ENCODE results near the gene DHRS7B. TPM values are rescaled to one million over a fixed set of nuclear protein-coding genes. Genes with fewer than 3 reads are reported as not detected.
"Not testable (repeated sequence)": the region's sequence is repeated elsewhere in the genome, so short reads cannot be mapped to it uniquely, and the experiment has no call there.

Gene DHRS7B
- total RNA-seq, 4 donors from 2014 or later: 18.8 to 32.4 (median 22.3) TPM

DNA sequence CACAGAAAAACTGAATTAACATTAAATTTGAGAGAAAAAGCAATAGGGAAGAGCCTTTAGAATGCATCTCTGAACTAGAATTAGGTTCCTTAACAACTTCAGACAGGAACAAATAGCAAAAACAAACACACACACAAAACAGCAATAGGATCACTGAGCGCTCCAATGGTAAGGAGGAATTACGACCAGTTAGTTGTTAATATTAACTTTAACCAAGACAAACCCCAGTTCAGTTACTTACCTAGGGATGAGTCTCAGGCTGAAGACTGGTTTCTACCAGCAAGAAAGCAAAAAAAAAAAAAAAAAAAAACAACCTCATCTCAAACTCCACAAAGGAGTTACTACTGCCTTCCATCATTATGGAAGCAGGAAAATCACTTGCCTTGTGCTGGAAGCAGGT lies 14.6 kb downstream of the DHRS7B start:
- H3K9me3 ChIP-seq: peaks cover 0 to 5% (median 4%) of the 10 kb centered on the region in 3 donors
- no peaks in the 10 kb centered on the region for H3K27me3 ChIP-seq
- H3K4me3 ChIP-seq: no peak overlapping the region
- TF ChIP-seq CTCF (IDR thresholded peaks at IDR 0.05) (no peak), POLR2A (IDR thresholded peaks at IDR 0.05) (no peak)
- no peak overlapping the region for H3K27ac ChIP-seq
- intact Hi-C loops (cut with DNase I): no loop called here
- no peak for DNase-seq
- no peaks in the 10 kb centered on the region for H3K36me3 ChIP-seq
- WGBS, 2 donors: 82 to 95% methylated on average over 2 of the region's 2 CpGs
- no peaks in the 10 kb centered on the region for H3K4me1 ChIP-seq

- WGBS, 2 donors: 86 to 89% methylated on average over 12 of the region's 12 CpGs
- H3K4me3 ChIP-seq; H3K27me3 ChIP-seq; H3K9me3 ChIP-seq; DNase-seq; H3K36me3 ChIP-seq; H3K27ac ChIP-seq; H3K4me1 ChIP-seq; intact Hi-C loops (cut with DNase I): not testable (repeated sequence)
Observed at GRCh38 chr17:21142065-21142464, 15.3 kb downstream of the DHRS7B start.

GRCh38 chr17:21143695-21144094 lies 16.9 kb downstream of the DHRS7B start:
- Histone ChIP-seq H3K4me3 (no peak overlapping the region), H3K27ac (no peak overlapping the region), H3K27me3 (no peaks in the 10 kb centered on the region), H3K36me3 (peaks cover 0 to 6% (median 0%) of the 10 kb centered on the region in 3 donors), H3K9me3 (peaks cover 0 to 3% (median 0%) of the 10 kb centered on the region in 3 donors), H3K4me1 (no peaks in the 10 kb centered on the region)
- whole genome bisulfite sequencing, 2 donors: 83 to 85% methylated on average over 3 of the region's 3 CpGs
- DNase-seq: no peak
- TF ChIP-seq CTCF (IDR thresholded peaks at IDR 0.05) (no peak), POLR2A (IDR thresholded peaks at IDR 0.05) (no peak)
- intact Hi-C loops (cut with DNase I): no loop called here

GRCh38 chr17:21144299-21144698 lies 17.5 kb downstream of the DHRS7B start:
- H3K36me3 ChIP-seq; intact Hi-C loops (cut with DNase I); H3K27me3 ChIP-seq; H3K27ac ChIP-seq; H3K4me3 ChIP-seq; H3K4me1 ChIP-seq; DNase-seq; H3K9me3 ChIP-seq: not testable (repeated sequence)
- 62 to 75% methylated on average over 3 of the region's 3 CpGs for WGBS, 2 donors

DNA sequence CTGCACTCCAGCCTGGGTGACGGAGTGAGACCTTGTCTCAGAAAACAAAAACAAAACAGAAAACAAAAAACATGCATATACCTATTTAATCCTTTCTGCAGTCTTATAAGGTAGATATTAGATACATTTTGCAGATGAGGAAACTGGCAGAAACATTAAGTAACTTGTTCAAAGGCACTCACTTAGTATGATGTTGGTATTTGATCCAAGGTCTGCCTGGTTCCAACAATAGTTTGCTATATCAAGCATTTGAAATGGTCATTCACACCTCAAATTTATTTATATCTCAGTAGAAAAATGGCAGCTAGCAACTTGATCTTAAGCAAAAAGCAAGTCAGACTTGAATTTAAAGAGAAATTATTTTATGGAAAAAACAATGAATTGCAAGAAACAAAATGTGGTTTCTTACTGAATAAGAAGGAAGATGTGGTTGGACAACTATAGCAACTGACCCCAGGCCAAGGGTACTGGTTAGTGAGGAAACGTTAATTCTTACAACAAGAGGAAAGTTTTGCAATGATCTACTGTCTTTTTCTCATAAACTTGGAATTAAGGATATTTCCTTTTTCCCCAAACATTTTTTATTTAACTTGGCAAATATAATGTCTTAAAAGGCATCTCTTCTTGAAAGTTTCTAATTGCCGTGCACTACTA lies 19.7 kb downstream of the DHRS7B start:
- WGBS, 2 donors: 70 to 84% methylated on average over 3 of the region's 3 CpGs
- TF ChIP-seq POLR2A (IDR thresholded peaks at IDR 0.05) (no peak), CTCF (IDR thresholded peaks at IDR 0.05) (no peak)
- Histone ChIP-seq H3K36me3 (peaks cover 0 to 6% (median 0%) of the 10 kb centered on the region in 3 donors), H3K27me3 (no peaks in the 10 kb centered on the region), H3K4me1 (no peaks in the 10 kb centered on the region), H3K27ac (no peak overlapping the region), H3K9me3 (peaks cover 0 to 3% (median 0%) of the 10 kb centered on the region in 3 donors), H3K4me3 (no peak overlapping the region)
- intact Hi-C loops (cut with DNase I): no loop called here
- DNase-seq: no peak

GRCh38 chr17:21149621-21150020 lies 22.9 kb downstream of the DHRS7B start:
- intact Hi-C loops (cut with DNase I): no loop called here
- Histone ChIP-seq H3K4me1 (no peaks in the 10 kb centered on the region), H3K36me3 (peaks cover 0 to 6% (median 0%) of the 10 kb centered on the region in 3 donors), H3K4me3 (no peak overlapping the region), H3K27me3 (no peaks in the 10 kb centered on the region), H3K9me3 (peaks cover 0 to 4% (median 3%) of the 10 kb centered on the region in 3 donors), H3K27ac (no peak overlapping the region)
- 81 to 90% methylated on average over 1 of the region's 1 CpG for WGBS, 2 donors
- no peak for DNase-seq
- TF ChIP-seq POLR2A (IDR thresholded peaks at IDR 0.05) (no peak), CTCF (IDR thresholded peaks at IDR 0.05) (no peak)

Measured in esophagus squamous epithelium (tissue), 5 donors.